ENCODE measurements around the gene XCL2. TPM values are rescaled to one million over a fixed set of nuclear protein-coding genes. Genes with fewer than 3 reads are reported as not detected.
"Not testable (repeated sequence)": the region's sequence is repeated elsewhere in the genome, so short reads cannot be mapped to it uniquely, and the experiment has no call there.

The XCL2 gene
- total RNA-seq, 1 donor from 2014 or later, result 211 TPM

DNA sequence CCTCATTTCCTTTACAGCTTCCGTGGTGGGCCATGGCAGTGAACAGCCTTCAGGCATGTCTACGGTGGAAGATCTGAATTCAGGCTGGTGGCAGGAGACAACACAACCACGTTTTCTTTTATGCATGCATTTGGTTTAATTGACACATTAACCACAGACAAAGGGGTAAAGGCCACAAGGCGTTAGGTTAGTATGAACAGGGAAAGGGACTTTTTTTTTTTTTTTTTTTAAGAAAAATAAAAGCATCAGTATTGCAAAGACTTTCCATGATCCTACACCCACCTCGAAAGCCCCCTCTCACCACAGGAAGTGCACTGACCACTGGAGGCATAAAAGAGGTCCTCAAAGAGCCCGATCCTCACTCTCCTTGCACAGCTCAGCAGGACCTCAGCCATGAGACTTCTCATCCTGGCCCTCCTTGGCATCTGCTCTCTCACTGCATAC lies 32.5 kb upstream of the XCL2 start, which contains the start of gene XCL1:
TSS of gene XCL1 (plus strand) at position 361 of the 444 bp plus-strand sequence. CDS start at position 394, 33 bp downstream.
- Mint-ChIP-seq H3K4me3 (ENCODE audit: low read depth) (peak within 1 kb of the TSS; percentile 82), H3K36me3 (ENCODE audit: low read depth) (peaks cover 24% of the 10 kb centered on the region), H3K4me1 (ENCODE audit: low read depth) (peaks cover 43% of the 10 kb centered on the region), H3K27ac (peak within 1 kb of the TSS; percentile 84)
- H3K27me3 Mint-ChIP-seq (ENCODE audit: low read depth); H3K9me3 Mint-ChIP-seq; DNase-seq (ENCODE audit: low spot score); intact Hi-C loops (cut with micrococcal nuclease): not testable (repeated sequence)

DNA sequence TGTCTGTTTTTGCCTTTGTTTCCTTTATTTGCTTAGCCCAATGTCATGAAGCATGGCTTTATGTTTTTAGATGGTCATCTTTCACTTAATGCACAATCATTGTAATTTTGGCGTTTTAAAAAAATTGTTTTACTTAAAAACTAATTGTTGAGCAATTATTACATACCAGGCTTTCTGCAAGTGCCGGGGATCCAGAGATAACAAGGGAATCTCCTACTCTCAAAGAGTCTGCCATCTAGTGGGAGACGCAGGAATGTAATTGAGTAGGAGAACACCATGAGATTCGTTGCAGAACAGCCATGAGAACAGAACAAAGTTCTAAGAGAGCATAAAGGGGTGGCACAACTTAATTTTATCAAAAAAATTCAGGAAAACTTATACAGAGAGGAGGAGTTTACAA lies 30.4 kb upstream of the XCL2 start:
- Mint-ChIP-seq H3K27ac (peak overlapping the region; percentile 3), H3K4me1 (ENCODE audit: low read depth) (peaks cover 37% of the 10 kb centered on the region), H3K36me3 (ENCODE audit: low read depth) (peaks cover 17% of the 10 kb centered on the region)
- not testable (repeated sequence) for H3K27me3 Mint-ChIP-seq (ENCODE audit: low read depth); H3K9me3 Mint-ChIP-seq; H3K4me3 Mint-ChIP-seq (ENCODE audit: low read depth); DNase-seq (ENCODE audit: low spot score)
- intact Hi-C loops (cut with micrococcal nuclease), result loop anchor here (5.0 kb wide), 4 partner anchors 62 to 232 kb away; no protein-coding TSS in a partner anchor

DNA sequence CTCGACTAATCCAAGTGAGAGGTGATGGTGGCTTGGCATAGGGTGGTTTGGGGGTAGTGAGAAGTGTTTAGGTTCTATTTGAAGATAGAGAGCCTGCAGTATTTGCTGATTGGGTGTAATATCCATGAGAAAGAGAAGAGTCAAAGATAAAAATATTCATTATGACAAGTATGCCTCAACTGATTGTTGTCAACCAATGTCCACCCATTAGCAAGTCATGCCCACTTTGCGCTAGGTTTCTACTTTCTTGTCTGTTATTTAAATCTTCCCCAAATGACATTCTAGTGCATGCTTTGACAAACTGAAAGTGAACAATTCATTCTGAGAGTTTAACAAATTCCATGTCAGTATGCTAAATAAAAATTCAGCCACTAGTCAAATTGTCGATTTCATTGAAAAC lies 28.8 kb upstream of the XCL2 start:
- Mint-ChIP-seq H3K9me3 (peaks cover 4% of the 10 kb centered on the region), H3K27me3 (ENCODE audit: low read depth) (peaks cover 9% of the 10 kb centered on the region), H3K4me3 (ENCODE audit: low read depth) (no peak overlapping the region), H3K4me1 (ENCODE audit: low read depth) (peaks cover 33% of the 10 kb centered on the region), H3K36me3 (ENCODE audit: low read depth) (peaks cover 7% of the 10 kb centered on the region), H3K27ac (peak overlapping the region; percentile 2)
- DNase-seq (ENCODE audit: low spot score), result no peak
- intact Hi-C loops (cut with micrococcal nuclease), result loop anchor here (1.0 to 5.0 kb wide), 5 partner anchors 60 to 230 kb away; no protein-coding TSS in a partner anchor

DNA sequence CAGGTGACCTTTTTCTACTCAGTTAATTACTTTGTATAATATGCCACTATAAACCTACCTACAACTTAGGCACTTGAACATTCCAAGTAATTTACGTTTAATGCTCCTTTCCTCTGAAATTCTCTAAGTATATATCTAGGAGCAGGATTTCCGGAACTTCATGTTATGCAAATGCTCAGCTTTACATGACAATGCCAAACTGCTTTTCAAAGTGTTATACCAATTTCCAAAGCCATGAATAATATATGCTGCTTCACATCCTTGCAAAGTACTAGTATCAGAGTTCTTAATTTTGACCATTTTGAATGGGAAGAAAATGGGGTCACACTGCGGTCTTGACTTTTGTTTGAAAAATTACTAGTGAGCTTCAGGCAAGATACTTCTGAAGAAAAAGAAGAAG lies 26.9 kb upstream of the XCL2 start:
- H3K4me3 Mint-ChIP-seq (ENCODE audit: low read depth), result no peak overlapping the region
- intact Hi-C loops (cut with micrococcal nuclease), result loop anchor here (2.0 to 5.0 kb wide), 5 partner anchors 16 to 228 kb away; no protein-coding TSS in a partner anchor
- H3K9me3 Mint-ChIP-seq, result peaks cover 4% of the 10 kb centered on the region
- peaks cover 29% of the 10 kb centered on the region for H3K4me1 Mint-ChIP-seq (ENCODE audit: low read depth)
- peaks cover 9% of the 10 kb centered on the region for H3K27me3 Mint-ChIP-seq (ENCODE audit: low read depth)
- H3K27ac Mint-ChIP-seq, result no peak overlapping the region
- DNase-seq (ENCODE audit: low spot score), result no peak
- no peaks in the 10 kb centered on the region for H3K36me3 Mint-ChIP-seq (ENCODE audit: low read depth)

DNA sequence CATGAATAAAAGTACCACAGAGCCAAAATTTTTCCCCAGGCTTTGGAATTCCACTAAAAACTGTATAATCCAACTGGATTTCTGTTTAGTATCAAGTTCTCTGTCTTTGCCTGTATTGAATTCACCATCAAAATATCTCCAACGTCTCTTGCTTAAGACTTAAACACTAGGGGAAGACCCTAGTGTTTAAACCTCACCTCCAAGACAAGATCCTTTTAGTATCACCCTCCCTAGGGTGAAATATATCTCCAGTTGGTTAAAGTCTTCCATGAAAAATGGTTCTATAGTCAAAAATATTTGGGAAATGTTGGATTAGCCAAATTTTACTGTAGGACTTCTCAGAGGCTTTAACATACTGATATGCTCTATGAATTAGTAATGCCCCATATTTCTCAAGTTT lies 24.5 kb upstream of the XCL2 start:
- Mint-ChIP-seq H3K4me1 (ENCODE audit: low read depth) (peaks cover 14% of the 10 kb centered on the region), H3K27ac (no peak overlapping the region), H3K36me3 (ENCODE audit: low read depth) (no peaks in the 10 kb centered on the region), H3K4me3 (ENCODE audit: low read depth) (no peak overlapping the region), H3K27me3 (ENCODE audit: low read depth) (peaks cover 17% of the 10 kb centered on the region), H3K9me3 (peaks cover 5% of the 10 kb centered on the region)
- no peak for DNase-seq (ENCODE audit: low spot score)
- intact Hi-C loops (cut with micrococcal nuclease), result no loop called here

DNA sequence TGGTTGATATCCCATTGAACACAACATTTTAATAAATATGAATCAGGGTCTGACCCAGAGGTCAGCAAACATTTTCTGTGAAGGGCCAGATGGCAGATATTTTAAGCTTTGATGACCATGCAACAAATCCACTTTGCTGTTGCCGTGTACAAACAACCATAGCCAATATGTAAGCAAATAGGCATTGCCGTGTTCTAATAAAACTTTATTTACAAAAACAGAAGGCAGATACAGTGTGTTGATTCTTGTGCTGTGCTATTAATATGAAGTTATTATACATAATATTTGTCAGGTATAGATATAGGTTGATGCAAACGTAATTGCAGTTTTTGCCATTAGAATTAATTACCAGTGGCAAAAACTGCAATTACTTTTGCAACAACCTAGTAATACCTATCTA lies 23.8 kb upstream of the XCL2 start:
- H3K4me3 Mint-ChIP-seq (ENCODE audit: low read depth), result no peak overlapping the region
- H3K27ac Mint-ChIP-seq, result no peak overlapping the region
- H3K27me3 Mint-ChIP-seq (ENCODE audit: low read depth), result peaks cover 17% of the 10 kb centered on the region
- intact Hi-C loops (cut with micrococcal nuclease), result no loop called here
- H3K4me1 Mint-ChIP-seq (ENCODE audit: low read depth), result peaks cover 9% of the 10 kb centered on the region
- H3K9me3 Mint-ChIP-seq, result peaks cover 9% of the 10 kb centered on the region
- DNase-seq (ENCODE audit: low spot score), result no peak
- peaks cover 2% of the 10 kb centered on the region for H3K36me3 Mint-ChIP-seq (ENCODE audit: low read depth)

DNA sequence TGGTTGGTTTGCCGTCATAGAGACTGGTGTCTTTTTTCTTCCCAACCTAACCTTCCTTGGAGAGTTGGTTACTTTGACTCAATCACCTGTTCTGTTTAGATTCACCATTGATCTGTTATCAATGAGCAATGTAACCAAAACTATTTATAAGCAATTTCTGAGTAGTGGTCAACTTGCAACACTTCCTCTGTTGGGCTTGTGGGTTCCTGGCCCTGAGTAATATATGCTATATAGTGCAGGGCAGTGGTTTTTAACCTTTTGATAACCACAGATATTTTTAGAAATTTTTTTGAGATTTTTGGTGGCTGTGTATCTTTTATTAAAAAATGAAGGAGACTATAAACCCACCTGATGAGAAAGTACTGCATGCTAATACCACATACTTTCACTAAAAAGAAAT lies 23.2 kb upstream of the XCL2 start:
- DNase-seq (ENCODE audit: low spot score), result no peak
- Mint-ChIP-seq H3K4me1 (ENCODE audit: low read depth) (peaks cover 4% of the 10 kb centered on the region), H3K27ac (no peak overlapping the region), H3K4me3 (ENCODE audit: low read depth) (no peak overlapping the region), H3K27me3 (ENCODE audit: low read depth) (peaks cover 17% of the 10 kb centered on the region), H3K36me3 (ENCODE audit: low read depth) (peaks cover 2% of the 10 kb centered on the region), H3K9me3 (peaks cover 9% of the 10 kb centered on the region)
- intact Hi-C loops (cut with micrococcal nuclease), result no loop called here

DNA sequence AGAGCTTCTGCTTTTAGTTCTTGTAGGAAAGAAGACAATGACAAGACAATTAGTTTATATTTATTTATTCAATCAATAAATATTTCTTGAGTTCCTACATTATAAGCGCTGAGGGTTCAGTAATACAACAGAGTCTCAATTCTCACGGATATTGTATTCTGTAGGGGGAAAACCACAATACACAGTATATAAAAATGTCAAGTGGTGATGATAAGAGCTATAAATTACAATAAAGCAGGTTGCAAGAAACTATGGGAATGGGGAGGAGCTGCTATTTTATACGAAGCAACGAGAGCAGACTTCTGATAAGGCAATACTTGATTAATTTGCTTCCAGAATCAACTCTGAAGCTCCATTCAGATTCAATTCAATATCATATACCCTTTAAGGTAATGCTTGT lies 22.0 kb upstream of the XCL2 start:
- H3K4me3 Mint-ChIP-seq (ENCODE audit: low read depth), result no peak overlapping the region
- peaks cover 12% of the 10 kb centered on the region for H3K9me3 Mint-ChIP-seq
- H3K27ac Mint-ChIP-seq, result no peak overlapping the region
- H3K4me1 Mint-ChIP-seq (ENCODE audit: low read depth), result peaks cover 2% of the 10 kb centered on the region
- DNase-seq (ENCODE audit: low spot score), result no peak
- peaks cover 19% of the 10 kb centered on the region for H3K27me3 Mint-ChIP-seq (ENCODE audit: low read depth)
- H3K36me3 Mint-ChIP-seq (ENCODE audit: low read depth), result peaks cover 2% of the 10 kb centered on the region
- intact Hi-C loops (cut with micrococcal nuclease), result no loop called here

DNA sequence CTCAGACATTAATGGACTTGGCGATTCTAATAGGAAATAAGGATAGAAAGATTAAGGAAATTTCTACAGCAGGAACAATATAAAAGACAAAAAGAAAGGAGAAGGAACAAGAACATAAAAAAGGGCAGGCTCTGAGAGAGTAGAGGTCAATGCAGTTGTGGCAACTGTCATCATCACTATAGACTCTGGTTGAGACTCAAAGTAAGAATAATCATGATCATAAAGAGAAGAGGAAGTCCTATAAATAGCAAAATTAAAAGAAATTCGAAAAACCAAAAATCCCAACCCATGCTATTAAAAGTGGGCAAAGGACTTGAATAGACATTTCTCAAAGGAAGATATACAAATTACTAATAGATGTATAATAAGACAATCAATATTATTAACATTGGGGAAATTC lies 18.2 kb upstream of the XCL2 start:
- Mint-ChIP-seq H3K4me1 (ENCODE audit: low read depth) (peaks cover 14% of the 10 kb centered on the region), H3K36me3 (ENCODE audit: low read depth) (peaks cover 12% of the 10 kb centered on the region), H3K27me3 (ENCODE audit: low read depth) (peaks cover 14% of the 10 kb centered on the region), H3K9me3 (peaks cover 20% of the 10 kb centered on the region), H3K27ac (no peak overlapping the region), H3K4me3 (ENCODE audit: low read depth) (no peak overlapping the region)
- intact Hi-C loops (cut with micrococcal nuclease), result no loop called here
- no peak for DNase-seq (ENCODE audit: low spot score)

DNA sequence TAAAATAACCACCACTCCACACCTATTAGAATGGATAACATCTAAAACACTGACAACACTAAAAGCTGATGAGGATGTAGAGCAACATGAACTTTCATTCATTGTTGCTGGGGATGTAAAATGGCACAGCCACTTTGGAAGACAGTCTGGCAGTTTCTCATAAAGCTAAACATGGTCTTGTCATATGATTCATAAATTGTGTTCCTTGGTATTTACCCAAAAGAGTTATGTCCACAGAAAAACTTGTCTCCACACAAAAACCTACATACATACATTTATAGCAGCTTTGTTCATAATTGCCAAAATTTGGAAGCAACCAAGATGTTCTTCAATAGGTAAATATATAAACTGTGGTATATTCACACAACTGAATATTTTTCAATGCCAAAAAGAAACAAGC lies 16.6 kb upstream of the XCL2 start:
- Mint-ChIP-seq H3K36me3 (ENCODE audit: low read depth) (peaks cover 12% of the 10 kb centered on the region), H3K4me3 (ENCODE audit: low read depth) (no peak overlapping the region), H3K27ac (no peak overlapping the region), H3K27me3 (ENCODE audit: low read depth) (peaks cover 13% of the 10 kb centered on the region), H3K9me3 (peaks cover 20% of the 10 kb centered on the region), H3K4me1 (ENCODE audit: low read depth) (peaks cover 30% of the 10 kb centered on the region)
- no peak for DNase-seq (ENCODE audit: low spot score)
- intact Hi-C loops (cut with micrococcal nuclease), result no loop called here

DNA sequence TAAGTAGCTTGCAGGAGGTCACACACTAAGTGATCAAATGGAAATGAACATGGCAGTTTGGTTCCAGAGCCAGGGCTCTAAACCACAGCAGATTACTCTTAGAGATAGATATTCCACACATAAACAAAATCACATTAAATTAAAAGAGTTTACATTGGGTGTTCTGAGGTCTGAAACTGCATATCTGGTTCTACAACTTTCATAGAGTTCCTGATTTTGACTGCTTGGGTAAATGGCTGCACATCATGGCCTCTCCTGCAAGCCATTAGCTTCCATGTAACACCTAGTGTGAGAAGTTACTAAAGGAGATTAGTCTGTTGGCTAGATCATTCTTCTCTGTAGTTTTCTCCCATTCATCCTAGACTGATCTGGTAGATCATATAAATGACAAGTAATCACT lies 12.8 kb upstream of the XCL2 start:
- peaks cover 11% of the 10 kb centered on the region for H3K9me3 Mint-ChIP-seq
- H3K27me3 Mint-ChIP-seq (ENCODE audit: low read depth), result peaks cover 3% of the 10 kb centered on the region
- intact Hi-C loops (cut with micrococcal nuclease), result no loop called here
- no peak for DNase-seq (ENCODE audit: low spot score)
- peaks cover 13% of the 10 kb centered on the region for H3K36me3 Mint-ChIP-seq (ENCODE audit: low read depth)
- no peak overlapping the region for H3K4me3 Mint-ChIP-seq (ENCODE audit: low read depth)
- no peak overlapping the region for H3K27ac Mint-ChIP-seq
- H3K4me1 Mint-ChIP-seq (ENCODE audit: low read depth), result peaks cover 47% of the 10 kb centered on the region

DNA sequence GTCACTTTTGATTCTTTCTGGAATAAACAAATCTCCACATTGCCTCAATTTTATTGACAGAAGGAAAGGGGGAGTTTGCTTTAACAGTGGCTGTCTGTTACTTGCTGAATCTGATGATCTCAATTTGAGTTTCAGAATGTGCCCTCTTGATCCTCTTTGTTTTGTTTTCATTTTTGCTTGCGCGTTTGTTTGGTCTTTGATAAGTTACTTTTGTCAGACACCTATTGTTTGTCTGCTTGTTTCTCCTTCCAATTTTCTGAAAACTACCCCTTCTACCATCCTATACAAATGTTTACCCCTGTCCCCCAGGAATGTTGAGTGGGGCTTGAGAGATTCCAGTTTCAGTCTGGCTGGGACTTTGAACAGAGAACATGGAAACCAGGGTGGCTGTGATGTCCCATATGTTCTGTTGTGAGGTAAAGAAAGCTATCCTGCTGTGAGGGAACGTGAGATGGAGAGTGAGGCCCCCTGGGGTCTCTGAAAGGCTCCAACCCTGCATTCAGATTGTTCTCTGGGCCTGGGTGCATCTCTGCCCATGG lies 11.8 kb upstream of the XCL2 start:
- no peak overlapping the region for H3K27ac Mint-ChIP-seq
- H3K4me1 Mint-ChIP-seq (ENCODE audit: low read depth), result peaks cover 47% of the 10 kb centered on the region
- H3K27me3 Mint-ChIP-seq (ENCODE audit: low read depth), result peaks cover under 1% of the 10 kb centered on the region
- peaks cover 12% of the 10 kb centered on the region for H3K36me3 Mint-ChIP-seq (ENCODE audit: low read depth)
- no peak overlapping the region for H3K4me3 Mint-ChIP-seq (ENCODE audit: low read depth)
- intact Hi-C loops (cut with micrococcal nuclease), result loop anchor here (2.0 kb wide), 2 partner anchors 15 to 35 kb away; no protein-coding TSS in a partner anchor
- peaks cover 8% of the 10 kb centered on the region for H3K9me3 Mint-ChIP-seq
- no peak for DNase-seq (ENCODE audit: low spot score)

DNA sequence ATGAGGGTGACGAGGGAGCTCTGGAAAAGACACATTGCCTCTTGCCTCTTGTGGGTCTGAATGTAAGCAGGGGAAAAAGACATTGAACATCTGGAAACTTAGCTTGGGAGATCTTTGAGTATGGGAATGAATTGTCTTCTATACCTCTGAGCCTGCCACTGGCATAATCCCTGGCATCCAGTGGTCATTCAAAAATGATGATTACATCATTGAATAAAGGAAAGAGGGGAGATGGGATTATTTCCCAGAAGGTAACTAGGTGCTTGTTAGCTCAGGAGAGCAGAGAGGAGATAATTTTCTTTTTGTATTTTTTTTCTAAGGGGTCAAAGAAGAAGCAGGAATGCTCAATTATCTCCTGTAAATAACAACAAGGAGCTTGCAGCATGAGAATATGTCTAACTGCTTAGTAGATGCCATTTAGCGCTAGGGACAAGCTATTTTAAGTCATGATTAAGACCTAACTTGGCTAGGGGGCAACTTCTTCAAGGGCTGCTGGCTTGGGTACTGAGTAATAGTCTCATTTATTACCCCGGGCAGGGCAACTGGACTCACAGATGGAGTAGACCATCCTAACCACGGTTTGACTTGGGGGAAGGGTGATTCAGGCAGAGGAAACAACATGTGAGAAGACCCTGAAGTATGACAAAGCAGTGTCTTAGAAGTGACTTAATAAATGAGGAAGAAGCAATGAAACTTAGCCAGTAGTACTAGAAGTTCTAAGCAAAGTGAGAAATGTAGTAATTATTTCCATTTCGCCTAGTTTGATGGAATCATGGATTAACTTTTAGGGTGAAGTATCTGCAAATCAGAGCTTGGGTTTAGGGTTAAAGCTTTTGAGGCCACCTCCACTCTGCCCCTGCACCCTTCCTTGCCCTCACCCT lies 11.0 kb upstream of the XCL2 start:
- peaks cover 45% of the 10 kb centered on the region for H3K4me1 Mint-ChIP-seq (ENCODE audit: low read depth)
- intact Hi-C loops (cut with micrococcal nuclease), result loop anchor here (2.0 kb wide), 2 partner anchors 16 to 34 kb away; no protein-coding TSS in a partner anchor
- no peaks in the 10 kb centered on the region for H3K27me3 Mint-ChIP-seq (ENCODE audit: low read depth)
- peak overlapping the region; percentile 67 for H3K27ac Mint-ChIP-seq
- DNase-seq (ENCODE audit: low spot score), result no peak
- H3K36me3 Mint-ChIP-seq (ENCODE audit: low read depth), result peaks cover 5% of the 10 kb centered on the region
- H3K9me3 Mint-ChIP-seq, result peaks cover 3% of the 10 kb centered on the region
- H3K4me3 Mint-ChIP-seq (ENCODE audit: low read depth), result no peak overlapping the region

Data from activated T-helper 2 cell treated with anti-CD3 and anti-CD28 coated beads, Interferon-gamma antibody, Interleukin-2, Interleukin-4, amounts not matched to agents 10 μg/mL and 5 μg/mL and 100 μg/mL, durations not matched to agents 14 hours and 24 hours and 36 hours (primary cell).